GM18502 (cell line): ENCODE measurements around the gene SMIM24.
"Not testable (repeated sequence)": the region's sequence is repeated elsewhere in the genome, so short reads cannot be mapped to it uniquely, and the experiment has no call there.

Source experiments
- ATAC-seq: cut with Tn5 transposase; IDR thresholded peaks from one replicate; pipeline ENCODE4 v1.9.1; 2021; ENCODE audit warnings: mild to moderate bottlenecking; ENCODE audit not compliant: unreplicated experiment, poor library complexity

SMIM24 gene

DNA sequence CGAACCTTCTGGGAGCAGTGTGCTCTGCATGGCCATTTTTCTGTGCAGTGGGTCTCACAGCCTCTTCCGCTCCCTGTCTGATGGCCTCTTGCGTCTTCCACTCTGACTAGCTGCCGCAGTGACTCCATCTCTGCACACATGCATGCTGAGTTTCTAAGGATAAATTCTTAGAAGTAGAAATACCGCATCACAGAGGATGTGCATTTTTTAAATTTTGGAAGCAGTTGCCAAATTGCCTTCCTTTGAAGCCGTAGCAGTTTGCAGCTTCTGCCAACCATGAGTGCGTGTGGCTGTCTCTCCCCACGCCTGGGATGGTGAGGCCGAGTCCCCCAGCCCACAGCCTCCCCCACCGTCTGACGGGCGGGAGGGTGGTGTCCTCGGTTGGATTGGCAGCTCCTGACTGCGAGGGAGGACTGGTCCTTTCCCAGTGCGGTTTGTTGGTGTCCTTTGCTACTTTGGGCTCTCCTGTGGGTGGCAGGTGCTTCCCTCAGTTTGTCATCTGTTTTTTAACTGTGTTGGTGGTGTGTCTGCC is 35.6 kb upstream of the SMIM24 start:
- ATAC-seq = no peak

DNA sequence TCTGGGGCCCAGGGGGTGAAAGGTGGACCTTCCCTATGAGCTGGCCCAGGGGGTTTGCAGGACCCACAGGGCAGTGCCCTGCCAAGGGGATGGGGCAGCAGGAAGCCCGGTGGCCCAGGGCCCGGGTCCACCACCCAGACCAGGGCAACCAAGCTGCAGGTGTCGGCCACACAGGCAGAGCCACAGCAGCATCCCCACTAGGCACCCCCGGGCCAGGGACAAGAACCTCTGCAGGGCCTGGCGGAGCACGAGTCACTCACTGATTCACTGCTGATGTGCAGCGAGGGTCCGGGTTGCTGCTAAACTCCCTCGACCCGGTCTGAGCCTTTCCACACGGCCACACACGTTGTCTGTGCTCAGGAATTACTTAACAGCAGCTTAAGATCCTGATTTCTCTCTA is 34.6 kb upstream of the SMIM24 start:
- no peak for ATAC-seq

DNA sequence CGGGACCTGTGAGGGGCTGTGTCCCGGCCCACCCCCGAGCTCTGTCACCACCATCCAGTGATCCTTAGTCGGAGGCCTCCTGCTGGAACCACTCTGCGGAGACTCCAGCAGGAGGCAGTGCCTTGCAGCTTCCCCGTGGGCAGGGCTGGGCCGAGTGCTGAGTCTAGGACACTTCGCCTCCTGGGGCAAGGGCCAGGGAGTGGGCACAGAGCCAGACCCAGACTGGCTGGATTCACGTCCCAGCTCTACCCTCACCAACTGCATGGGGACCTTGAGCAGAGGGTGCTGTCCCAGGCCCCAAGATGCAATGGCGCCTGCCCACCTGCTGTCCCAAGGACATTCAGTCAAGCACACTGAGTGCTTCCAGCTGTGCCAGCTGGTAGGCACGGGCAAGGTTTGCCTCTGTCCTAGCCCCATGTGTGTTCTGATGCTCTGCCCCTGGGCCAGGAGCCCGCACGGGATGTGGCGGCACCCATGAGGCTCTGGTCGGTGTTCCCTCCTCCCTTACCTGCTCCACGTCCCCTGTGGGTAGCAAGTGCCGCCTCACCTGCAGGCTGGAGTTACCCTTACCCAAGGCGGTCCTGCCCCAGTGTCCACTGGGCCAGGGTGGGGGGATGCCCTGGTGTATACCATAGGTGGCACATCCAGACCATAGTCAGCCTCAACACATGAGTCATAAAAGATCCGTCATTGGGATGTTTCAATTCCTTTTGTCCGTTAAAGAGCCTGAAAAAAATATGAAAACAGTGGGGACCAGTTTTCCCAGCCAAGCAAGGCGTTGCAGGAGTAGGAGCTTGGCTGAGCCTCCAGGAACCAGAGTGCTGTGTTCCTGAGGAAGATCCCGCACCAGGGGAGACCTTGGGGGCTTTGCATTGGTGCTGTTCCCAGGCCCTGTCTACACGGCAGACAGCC is 33.2 kb upstream of the SMIM24 start:
- ATAC-seq = no peak

DNA sequence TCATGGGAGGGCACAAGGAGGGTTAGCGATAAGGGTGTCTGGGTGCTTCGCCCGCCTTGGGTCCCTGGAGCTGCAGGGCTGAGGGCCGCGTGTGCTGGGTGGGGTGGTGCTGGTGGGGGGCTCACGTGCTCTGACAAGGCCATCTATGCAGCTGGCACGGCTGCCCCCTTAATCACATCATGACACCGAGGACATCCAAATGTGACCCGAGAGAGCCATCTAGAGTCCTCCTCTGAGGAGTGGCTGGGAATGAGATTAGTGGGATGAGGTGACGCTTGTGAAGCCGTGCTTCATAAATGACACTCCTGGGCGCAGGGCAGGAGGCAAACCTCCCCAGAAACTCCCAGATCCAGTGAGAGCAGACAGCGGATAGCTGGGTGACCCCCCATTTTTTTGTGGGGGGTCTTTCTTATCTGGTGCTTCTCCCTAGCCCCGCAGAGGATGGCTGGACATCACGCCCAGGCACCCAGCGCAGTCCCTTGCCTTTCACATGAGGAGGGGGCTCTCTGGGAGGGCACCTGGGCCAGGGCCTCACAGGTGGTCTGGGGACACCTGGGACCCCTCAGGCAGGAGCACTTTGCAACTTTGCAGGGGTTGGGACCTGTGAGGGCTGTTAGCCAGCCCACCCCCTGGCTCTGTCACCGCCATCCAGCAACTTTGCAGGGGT is 32.4 kb upstream of the SMIM24 start:
- no peak for ATAC-seq

DNA sequence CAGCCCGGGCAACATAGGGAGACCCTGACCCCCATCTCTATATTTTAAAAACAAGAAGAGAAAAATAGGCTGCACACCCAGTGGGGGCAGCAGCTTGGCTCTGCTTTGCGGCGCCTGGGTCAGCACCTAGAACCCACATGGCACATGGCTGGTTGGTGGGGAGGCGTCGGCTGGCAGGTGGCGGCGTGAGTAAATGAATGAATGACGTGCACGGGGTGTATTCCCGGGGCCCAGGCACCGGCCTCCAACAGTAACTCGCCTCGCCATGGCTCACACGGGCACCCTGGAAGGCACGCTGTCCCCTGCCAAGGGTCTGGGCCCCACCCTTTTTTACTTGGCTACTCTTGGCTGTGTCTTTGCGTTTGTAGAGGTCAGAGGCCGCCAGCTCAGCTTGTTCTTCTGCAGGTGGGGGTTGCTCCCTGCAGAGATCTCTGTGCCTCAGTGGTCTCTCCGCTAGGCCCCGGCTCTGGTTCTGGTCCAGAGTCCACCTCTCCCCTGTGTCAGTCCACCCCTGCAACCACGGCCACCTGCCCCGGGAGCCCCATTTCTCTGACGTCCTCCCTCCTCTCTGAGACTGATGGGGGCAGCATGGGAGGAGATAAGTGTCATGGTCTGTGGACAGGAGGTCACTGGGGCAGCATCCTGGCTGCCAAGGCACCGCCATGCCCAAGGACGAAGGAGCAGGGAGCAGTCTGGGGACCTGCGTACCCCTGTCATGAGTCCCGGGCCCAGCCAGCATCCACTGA is 31.4 kb upstream of the SMIM24 start:
- no peak for ATAC-seq

DNA sequence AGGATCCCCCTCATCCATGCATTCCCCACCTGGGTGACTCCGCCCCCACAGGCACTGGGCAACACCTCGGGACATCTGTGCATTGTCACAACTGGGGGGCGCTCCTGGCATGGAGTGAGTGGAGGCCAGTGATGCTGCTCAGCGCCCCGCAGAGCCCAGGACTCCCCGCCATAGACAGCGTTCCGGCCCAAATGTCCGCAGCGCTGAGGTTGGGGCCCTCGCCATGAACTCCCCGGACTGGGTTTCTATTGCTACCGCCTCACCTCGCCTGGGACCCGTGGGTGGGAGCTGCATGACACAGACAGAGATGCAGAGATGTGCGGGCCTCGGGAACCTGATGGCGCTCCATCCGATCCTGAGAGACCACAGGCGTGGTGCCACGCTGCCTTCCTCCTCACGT is 30.4 kb upstream of the SMIM24 start:
- no peak for ATAC-seq

DNA sequence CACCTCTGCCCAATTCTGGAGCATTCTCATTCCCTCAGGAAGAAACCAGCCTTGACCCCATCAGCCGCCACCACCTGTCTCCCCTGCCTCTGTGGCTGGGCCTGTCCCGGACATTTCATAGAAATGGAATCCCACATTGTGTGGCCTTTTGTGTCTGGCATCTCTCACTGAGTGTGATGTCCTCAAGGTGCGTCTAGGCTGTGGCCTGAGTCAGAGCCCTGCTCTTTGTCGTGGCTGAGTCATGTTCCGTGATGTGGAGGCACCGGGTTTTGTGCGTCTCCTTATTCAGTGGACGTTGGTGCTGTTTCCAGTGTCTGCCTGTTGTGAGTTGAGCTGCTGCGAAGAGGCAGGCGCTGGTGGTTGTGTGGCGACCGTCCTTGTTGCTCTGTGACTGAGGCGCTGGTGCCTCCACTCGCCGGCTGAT is 29.3 kb upstream of the SMIM24 start:
- ATAC-seq = no peak

DNA sequence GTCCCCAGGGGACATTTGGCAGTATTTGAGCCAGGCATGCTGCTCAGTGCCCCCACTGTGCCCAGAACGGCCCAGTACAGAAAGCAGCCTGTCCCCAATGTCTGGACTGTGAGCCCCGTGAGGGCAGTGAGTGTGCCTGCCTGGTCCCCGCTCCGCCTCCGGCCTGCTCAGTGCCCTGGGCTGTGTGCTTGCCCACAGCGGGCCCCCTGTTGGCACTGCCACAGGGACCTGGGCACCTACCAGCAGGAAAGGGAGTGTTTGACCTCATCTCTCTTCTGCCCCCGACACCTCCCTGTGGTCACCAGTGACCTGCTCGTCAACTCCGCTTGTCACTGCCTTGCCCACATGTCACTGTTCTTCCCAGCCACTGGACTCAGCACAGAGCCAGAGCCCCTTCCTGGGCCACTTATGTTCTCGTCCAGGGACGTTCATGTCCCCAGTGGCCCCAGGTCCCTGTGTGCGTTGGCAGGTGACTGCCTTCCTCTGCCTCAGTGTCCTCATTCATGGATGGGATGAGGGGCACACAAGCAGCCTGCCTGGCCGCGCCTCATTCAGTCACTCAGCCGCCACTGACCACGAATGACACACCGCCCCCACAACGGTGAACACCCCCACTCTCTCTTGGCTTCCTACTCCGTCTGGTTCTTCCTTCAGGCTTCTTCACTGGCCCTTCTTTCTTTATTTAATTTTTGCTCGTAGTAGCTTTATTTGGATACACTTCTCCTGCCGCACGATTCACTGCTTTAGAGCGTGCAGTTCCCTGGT is 28.6 kb upstream of the SMIM24 start:
- no peak for ATAC-seq

DNA sequence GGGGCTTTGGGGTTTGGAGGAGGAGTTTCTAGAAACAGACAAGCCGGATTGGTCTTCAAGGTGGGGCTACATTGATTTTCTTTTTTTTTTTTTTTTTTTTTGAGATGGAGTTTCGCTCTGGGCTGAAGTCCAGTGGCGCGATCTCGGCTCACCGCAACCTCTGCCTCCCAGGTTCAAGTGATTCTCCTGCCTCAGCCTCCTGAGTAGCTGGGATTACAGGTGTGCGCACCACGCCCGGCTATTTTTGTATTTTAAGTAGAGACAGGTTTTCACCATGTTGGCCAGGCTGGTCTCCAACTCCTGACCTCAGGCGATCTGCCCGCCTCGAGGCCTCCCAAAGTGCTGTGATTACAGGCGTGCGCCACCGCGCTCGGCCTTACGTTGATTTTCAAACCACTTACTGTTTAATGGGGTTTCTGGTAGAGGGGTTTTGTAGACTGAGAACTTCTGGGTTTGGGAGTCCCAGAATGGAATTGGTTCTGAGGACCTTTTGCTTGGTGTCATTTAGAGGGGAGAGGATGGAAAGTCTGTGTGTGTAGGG is 27.9 kb upstream of the SMIM24 start:
- not testable (repeated sequence) for ATAC-seq

DNA sequence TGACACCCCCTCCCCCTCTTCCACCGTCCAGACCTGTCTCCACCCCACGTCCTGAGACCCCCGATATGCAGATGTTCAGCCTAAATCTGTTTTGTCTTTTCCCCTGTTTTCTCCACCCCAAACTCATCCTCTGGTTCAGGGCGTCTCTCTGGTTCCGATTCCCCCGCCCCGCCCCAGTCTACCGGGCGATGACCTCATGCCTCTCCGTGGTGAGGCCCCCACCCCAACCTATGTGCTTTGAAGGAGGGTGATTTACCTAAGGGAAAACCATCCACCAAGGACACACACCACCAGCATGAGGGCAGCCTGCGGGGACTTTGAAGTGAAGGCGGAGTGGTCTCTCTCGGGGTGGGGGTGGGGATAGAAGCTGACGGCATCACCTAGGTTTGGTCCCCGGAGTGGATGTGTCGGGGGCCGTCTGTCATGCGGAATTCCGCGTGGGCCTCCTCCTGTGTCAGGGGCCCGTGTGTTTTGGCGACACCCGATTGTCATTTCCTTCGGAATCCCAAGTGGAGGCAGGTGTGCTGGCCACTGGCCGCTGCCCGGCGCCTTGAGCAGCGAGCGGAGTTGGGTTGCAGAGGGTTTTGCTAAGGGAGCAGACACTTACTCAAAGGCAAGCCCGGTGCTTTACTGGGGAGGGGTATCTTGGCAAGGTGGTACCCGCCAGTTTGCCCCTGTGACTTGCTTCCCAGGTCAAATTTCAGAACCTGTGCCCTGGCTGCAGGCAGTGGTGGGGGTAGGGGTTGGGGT is 27.2 kb upstream of the SMIM24 start:
- ATAC-seq = no peak

DNA sequence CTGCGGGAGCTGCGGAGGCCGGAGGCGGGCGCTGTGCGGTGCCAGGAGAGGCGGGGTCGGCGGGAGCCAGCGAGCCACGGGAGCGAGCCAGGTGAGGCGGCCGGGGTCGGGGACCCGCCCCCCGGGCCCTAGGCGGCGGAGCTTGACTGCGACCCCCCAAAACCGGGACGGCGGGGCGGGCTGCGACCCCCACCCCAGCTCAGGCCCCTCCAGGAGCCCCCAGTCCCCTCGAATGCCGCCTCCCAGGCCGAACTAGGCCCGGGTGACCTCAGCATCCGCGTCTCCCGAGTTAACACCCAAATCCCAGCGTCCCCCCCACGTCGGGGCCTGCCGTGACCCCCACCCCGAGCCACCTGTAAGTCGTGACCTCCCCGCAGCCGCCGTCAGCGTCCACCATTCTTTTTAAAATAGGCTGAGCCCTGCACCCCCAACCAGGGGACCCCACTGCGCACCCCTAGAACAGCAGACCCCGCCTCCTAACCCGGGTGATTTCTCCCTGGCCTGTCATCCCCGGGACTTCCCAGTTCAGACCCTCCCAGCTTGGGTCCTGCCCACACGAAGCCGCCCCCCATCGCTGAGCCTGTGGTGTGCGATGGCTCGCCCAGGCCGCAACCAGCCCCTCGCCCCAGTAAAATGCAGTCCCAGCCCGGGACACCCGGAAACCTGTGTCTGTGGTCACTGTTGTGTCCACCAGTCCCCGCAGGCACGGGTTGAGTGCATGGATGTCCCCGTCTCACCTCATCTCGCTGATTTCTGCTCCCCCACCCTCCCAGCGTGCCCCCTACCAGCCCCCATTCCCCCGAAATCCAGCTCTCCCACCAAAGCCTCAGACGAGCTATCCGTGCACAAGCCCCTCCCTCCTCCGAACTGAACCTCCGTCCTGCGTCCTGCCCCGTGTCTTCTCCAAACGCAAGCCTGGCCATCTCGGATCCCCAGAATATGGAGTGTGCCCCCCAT is 26.3 kb upstream of the SMIM24 start:
- ATAC-seq = peak; percentile 1

DNA sequence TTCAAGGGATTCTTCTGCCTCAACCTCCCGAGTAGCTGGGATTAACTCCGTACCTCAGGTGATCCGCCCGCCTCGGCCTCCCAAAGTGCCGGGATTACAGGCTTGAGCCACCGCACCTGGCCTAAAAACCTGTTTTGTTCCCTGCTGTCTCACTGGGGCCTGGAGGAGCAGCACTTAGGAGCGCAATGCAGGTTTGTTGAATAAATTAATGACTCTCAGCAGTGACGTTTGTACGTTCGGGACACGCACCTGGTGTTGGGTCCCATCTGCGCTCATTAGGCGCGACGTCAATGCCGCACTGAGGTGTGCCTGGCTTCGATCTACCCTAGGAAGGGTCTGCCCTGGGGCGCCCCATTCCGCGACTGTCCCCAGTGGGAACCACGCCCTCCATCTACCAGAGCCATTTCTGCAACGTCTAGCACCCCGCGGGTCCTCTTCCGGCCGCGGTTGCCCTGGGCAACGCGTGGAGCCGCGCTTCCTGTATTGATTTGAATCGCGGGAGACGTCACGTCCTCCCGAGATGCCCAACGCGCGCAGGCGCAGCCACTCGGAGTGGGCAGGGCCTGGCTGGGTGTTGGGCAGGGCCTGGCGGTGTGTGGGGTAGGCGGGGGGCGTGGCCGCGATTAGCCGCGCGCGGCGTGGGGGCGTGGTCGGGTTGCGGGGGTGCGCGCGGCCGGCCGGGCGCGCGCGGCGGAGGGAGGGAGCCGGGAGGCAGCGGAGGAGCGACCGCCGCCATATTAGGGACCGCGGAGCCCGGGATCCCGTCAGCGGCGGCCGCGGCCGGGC is 25.5 kb upstream of the SMIM24 start, which contains the start of gene FZR1:
Gene FZR1, plus strand, starts transcription at position 714 of the 786 bp plus-strand sequence. CDS start 16,679 bp downstream, outside the sequence.
- peak; percentile 81 for ATAC-seq

DNA sequence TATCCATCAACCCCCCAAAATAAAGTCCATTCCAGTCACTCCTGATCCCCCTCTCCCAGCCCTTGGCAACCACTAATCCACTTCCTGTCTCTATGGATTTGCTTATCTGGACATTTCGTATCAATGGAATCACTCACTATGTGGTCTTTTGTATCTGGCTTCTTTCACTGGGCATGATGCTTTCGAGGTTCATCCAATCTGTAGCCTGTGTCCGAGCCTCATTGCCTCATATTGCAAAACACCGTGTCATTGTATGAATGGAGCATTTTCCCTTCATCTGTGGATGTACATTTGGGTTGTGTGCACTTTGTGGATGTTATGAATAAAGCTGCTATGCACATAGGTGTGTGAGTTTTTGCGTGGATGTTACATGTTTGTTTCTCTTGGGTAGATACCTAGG is 24.4 kb upstream of the SMIM24 start:
- ATAC-seq = no peak

DNA sequence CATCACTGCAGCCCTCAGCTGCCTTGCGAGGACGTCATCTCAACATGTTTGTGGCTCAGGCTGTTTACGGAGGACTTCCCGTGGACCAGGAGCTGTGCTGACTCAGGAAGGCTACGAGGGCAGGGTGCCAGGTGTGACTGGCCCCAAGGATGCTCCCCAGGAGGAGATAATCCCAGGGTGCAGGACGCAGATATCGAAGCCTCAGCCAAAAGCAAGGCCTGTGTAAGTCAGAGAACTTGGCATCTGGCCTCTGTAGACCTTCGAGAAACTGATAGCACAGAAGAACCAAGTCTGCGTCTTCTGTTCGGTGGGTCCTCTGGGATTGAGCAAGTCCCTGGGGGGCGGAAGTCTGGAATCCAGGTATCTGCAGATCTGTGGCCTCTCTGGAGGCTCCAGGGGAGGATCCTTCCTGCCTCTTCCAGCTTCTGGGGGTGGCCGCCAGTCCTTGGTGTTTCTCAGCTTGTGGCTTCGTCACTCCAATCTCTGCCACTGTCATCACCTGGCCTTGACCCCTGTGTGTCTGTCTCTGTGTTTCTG is 22.8 kb upstream of the SMIM24 start:
- ATAC-seq = no peak

DNA sequence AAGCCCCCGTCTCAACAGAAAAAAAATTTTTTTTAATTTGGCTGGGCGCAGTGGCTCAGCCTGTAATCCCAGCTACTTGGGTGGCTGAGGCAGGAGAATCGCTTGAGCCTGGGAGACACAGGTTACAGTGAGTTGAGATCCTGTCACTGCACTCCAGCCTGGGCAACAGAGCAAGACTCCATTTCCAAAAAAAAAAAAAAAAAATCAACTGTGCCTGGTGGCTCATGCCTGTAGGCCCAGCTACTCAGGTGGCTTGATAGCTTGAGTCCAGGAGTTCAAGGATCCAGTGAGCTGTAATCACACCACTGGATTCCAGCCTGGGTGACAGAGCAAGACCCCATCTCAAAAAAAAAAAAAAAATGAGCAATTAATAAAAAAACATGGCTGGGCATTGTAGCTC is 21.5 kb upstream of the SMIM24 start:
- ATAC-seq = no peak

DNA sequence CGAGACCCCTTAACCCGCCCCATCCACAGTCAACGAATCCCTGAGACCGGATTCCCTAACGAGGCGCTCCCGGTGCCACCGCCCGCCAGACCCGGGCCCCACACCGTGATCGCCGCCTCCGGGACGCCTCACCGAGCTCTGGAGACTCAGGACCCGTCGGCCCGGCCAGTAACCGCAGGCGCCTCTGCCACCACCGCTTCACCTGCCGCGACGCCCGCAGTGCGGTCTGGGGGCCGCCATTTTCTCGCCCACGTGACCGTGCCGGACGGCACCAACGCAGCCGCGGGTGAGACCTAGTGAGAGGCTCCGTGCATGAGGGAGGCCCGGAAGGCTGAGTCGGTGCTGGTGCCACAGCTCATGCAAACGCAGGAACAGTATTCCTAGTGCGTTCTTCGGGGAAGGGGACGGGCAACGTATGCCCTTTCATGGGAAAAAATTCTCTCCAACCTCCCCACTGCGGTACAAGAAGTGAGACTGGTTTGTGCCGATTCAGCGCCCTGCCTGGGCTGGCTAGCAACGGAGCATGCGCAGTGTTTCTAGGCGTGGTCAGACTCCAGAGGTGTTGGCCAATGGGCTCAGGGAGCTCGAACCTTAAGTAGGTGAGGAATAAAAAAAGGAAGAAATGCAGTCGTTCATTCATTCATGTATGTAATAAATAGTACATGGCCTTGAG is 20.2 kb upstream of the SMIM24 start, which contains the start of gene DOHH:
Gene DOHH, minus strand, starts transcription at position 246 of the 673 bp plus-strand sequence. CDS start 3,860 bp downstream, outside the sequence.
- ATAC-seq = peak; percentile 84
